G401 (cell line): ENCODE measurements around the gene ADGRE2. TPM values are rescaled to one million over a fixed set of nuclear protein-coding genes. Genes with fewer than 3 reads are reported as not detected.
A peak's percentile ranks its signal among the peaks of the same experiment; 100 is the strongest.
"Not testable (repeated sequence)": the region's sequence is repeated elsewhere in the genome, so short reads cannot be mapped to it uniquely, and the experiment has no call there.

ENCODE experiments used
- DNase-seq: peaks from one replicate; pipeline ENCODE4 v3.0.0-alpha.2; 2015; ENCODE audit warnings: low spot score
- in situ Hi-C: cut with HindIII; loops from 2 replicates; pipeline ENCODE4 v1.10.0; 2016; ENCODE audit warnings: low sequenced_read_pairs, mixed read lengths
- total RNA-seq: library from RNA; depleted of rRNA; stranded (reverse); fragments of >200 nt; shearing (Covaris generic); gene quantifications from 2 replicates; pipeline ENCODE4 v1.2.3, GENCODE V29; 2014; rRNA removed

Gene ADGRE2
- not detected in 2 replicates for total RNA-seq

GRCh38 chr19:14778110-14778845 is at the start of gene ADGRE2:
ADGRE2 (minus strand) TSS chr19:14778560; CDS start chr19:14776756, 1,804 bp downstream.
- in situ Hi-C loops, DNase-seq: not testable (repeated sequence)

GRCh38 chr19:14826006-14826405 is 47.6 kb upstream of the ADGRE2 start:
- in situ Hi-C loops = no loop called here
- DNase-seq = no peak

GRCh38 chr19:14821937-14822336 is 43.6 kb upstream of the ADGRE2 start:
- in situ Hi-C loops = no loop called here
- no peak for DNase-seq

GRCh38 chr19:14818588-14818987 is 40.2 kb upstream of the ADGRE2 start:
- no peak for DNase-seq
- in situ Hi-C loops = no loop called here

- in situ Hi-C loops = no loop called here
- DNase-seq = no peak
Observed at GRCh38 chr19:14817052-14817451, 38.7 kb upstream of the ADGRE2 start.

- no peak for DNase-seq
- in situ Hi-C loops = no loop called here
Observed at GRCh38 chr19:14814982-14815652, 36.8 kb upstream of the ADGRE2 start.

GRCh38 chr19:14809272-14810057 is 31.1 kb upstream of the ADGRE2 start:
- DNase-seq = no peak
- in situ Hi-C loops = no loop called here

GRCh38 chr19:14804765-14805164 is 26.4 kb upstream of the ADGRE2 start:
- in situ Hi-C loops = no loop called here

GRCh38 chr19:14798760-14799159 is 20.4 kb upstream of the ADGRE2 start:
- no peak for DNase-seq
- in situ Hi-C loops = no loop called here

More at GRCh38 chr19:14804765-14805164, 26.4 kb upstream of the ADGRE2 start:
- no peak for DNase-seq

GRCh38 chr19:14796021-14796420 is 17.7 kb upstream of the ADGRE2 start:
- no peak for DNase-seq
- in situ Hi-C loops = no loop called here

GRCh38 chr19:14795078-14795721 is 16.8 kb upstream of the ADGRE2 start:
- in situ Hi-C loops = no loop called here
- no peak for DNase-seq

- DNase-seq, in situ Hi-C loops: not testable (repeated sequence)
Observed at GRCh38 chr19:14792250-14792649, 13.9 kb upstream of the ADGRE2 start.

GRCh38 chr19:14786421-14786851 is 8.1 kb upstream of the ADGRE2 start:
- in situ Hi-C loops = no loop called here

GRCh38 chr19:14785102-14785793 is 6.9 kb upstream of the ADGRE2 start:
- in situ Hi-C loops = not testable (repeated sequence)
- DNase-seq = peak; percentile 1

More at GRCh38 chr19:14786421-14786851, 8.1 kb upstream of the ADGRE2 start:
- no peak for DNase-seq

- DNase-seq, in situ Hi-C loops: not testable (repeated sequence)
Observed at GRCh38 chr19:14784730-14785101, 6.4 kb upstream of the ADGRE2 start.

- in situ Hi-C loops = not testable (repeated sequence)
Observed at GRCh38 chr19:14783410-14783998, 5.1 kb upstream of the ADGRE2 start.

GRCh38 chr19:14782626-14783409 is 4.5 kb upstream of the ADGRE2 start:
- no peak for DNase-seq
- in situ Hi-C loops = no loop called here

More at GRCh38 chr19:14783410-14783998, 5.1 kb upstream of the ADGRE2 start:
- not testable (repeated sequence) for DNase-seq
